Measurements from ENCODE around the gene CAPN3.

Gene CAPN3

GRCh38 chr15:42456971-42457370 is 97.7 kb downstream of the CAPN3 start:
- TF ChIP-seq CTCF (IDR thresholded peaks at IDR 0.05; ENCODE audit: poor library complexity, severe bottlenecking) = no peak
- no peak overlapping the region for H3K4me3 ChIP-seq (ENCODE audit: severe bottlenecking)
- H3K36me3 ChIP-seq (ENCODE audit: low read depth) = peaks cover 43% of the 10 kb centered on the region
- no peaks in the 10 kb centered on the region for H3K27me3 ChIP-seq (ENCODE audit: insufficient read depth, poor library complexity, severe bottlenecking)
- H3K9me3 ChIP-seq (ENCODE audit: severe bottlenecking) = no peaks in the 10 kb centered on the region
- H3K27ac ChIP-seq (ENCODE audit: poor library complexity, severe bottlenecking) = no peak overlapping the region
- no peak for ATAC-seq (ENCODE audit: low read depth)
- DNase-seq (ENCODE audit: low spot score) = no peak
- H3K4me1 ChIP-seq (ENCODE audit: insufficient read depth, poor library complexity, severe bottlenecking) = no peaks in the 10 kb centered on the region

- no peaks in the 10 kb centered on the region for H3K4me1 ChIP-seq (ENCODE audit: insufficient read depth, poor library complexity, severe bottlenecking)
- no peaks in the 10 kb centered on the region for H3K9me3 ChIP-seq (ENCODE audit: severe bottlenecking)
- no peak for TF ChIP-seq CTCF (IDR thresholded peaks at IDR 0.05; ENCODE audit: poor library complexity, severe bottlenecking)
- peaks cover 42% of the 10 kb centered on the region for H3K36me3 ChIP-seq (ENCODE audit: low read depth)
- no peaks in the 10 kb centered on the region for H3K27me3 ChIP-seq (ENCODE audit: insufficient read depth, poor library complexity, severe bottlenecking)
- ATAC-seq (ENCODE audit: low read depth) (no peak), DNase-seq (ENCODE audit: low spot score) (no peak)
- no peak overlapping the region for H3K4me3 ChIP-seq (ENCODE audit: severe bottlenecking)
- H3K27ac ChIP-seq (ENCODE audit: poor library complexity, severe bottlenecking) = no peak overlapping the region
Measured at GRCh38 chr15:42457445-42458442, 98.4 kb downstream of the CAPN3 start.

- Histone ChIP-seq H3K4me3 (ENCODE audit: severe bottlenecking) (no peak overlapping the region), H3K36me3 (ENCODE audit: low read depth) (peaks cover 34% of the 10 kb centered on the region), H3K9me3 (ENCODE audit: severe bottlenecking) (no peaks in the 10 kb centered on the region), H3K4me1 (ENCODE audit: insufficient read depth, poor library complexity, severe bottlenecking) (no peaks in the 10 kb centered on the region), H3K27ac (ENCODE audit: poor library complexity, severe bottlenecking) (no peak overlapping the region), H3K27me3 (ENCODE audit: insufficient read depth, poor library complexity, severe bottlenecking) (no peaks in the 10 kb centered on the region)
- DNase-seq (ENCODE audit: low spot score) = no peak
- TF ChIP-seq CTCF (IDR thresholded peaks at IDR 0.05; ENCODE audit: poor library complexity, severe bottlenecking) = no peak
- ATAC-seq (ENCODE audit: low read depth) = no peak
Measured at GRCh38 chr15:42461261-42461660, 102.0 kb downstream of the CAPN3 start.
